BJ (cell line): ENCODE data around the gene JAGN1. TPM values are rescaled to one million over a fixed set of nuclear protein-coding genes. Genes with fewer than 3 reads are reported as not detected.
A peak's percentile ranks its signal among the peaks of the same experiment; 100 is the strongest.

Experiments used
- CTCF ChIA-PET: fragments of 350-600 bp; formaldehyde crosslinking; extraction: SDS; loops from one replicate; lab custom pipeline; 2021; ENCODE audit warnings: antibody characterized with exemption, inconsistent platforms; lab: Yijun Ruan, JAX
- POLR2A ChIA-PET: fragments of 300-600 bp; sonication (Branson Sonifier 250); formaldehyde crosslinking; extraction: SDS; loops from one replicate; lab custom pipeline; 2021; ENCODE audit warnings: antibody characterized with exemption; lab: Charles Lee
- DNase-seq: peaks from one replicate; pipeline ENCODE4 v3.0.0-alpha.2; 2011; ENCODE audit warnings: low read depth
- H3K27me3 ChIP-seq: 2 replicates; pipeline ENCODE4 v1.6.0; 2011; ENCODE audit warnings: low read length; ENCODE audit not compliant: control insufficient read depth, insufficient read depth
- H3K36me3 ChIP-seq: 2 replicates; pipeline ENCODE4 v1.5.1; 2011; ENCODE audit warnings: low read length; ENCODE audit not compliant: control insufficient read depth, insufficient read depth
- H3K4me3 ChIP-seq: 2 replicates; pipeline ENCODE4 v1.5.1; 2011; ENCODE audit warnings: low read depth, mild to moderate bottlenecking, control low read depth, low read length
- polyA plus RNA-seq: library from polyadenylated mRNA; depleted of rRNA; stranded (reverse); fragments of >200 nt; gene quantifications from 2 replicates; pipeline ENCODE4 v1.2.3, GENCODE V29; 2011
- TF ChIP-seq, protein P1 (sequence below): IDR thresholded peaks from 2 replicates; pipeline ENCODE4 v1.5.1; 2011; ENCODE audit warnings: low read depth, mild to moderate bottlenecking, control low read depth, inconsistent platforms, low read length, moderate library complexity; ENCODE audit not compliant: insufficient read depth

Gene JAGN1
- polyA plus RNA-seq, 1 experiment = 47.2 TPM

DNA sequence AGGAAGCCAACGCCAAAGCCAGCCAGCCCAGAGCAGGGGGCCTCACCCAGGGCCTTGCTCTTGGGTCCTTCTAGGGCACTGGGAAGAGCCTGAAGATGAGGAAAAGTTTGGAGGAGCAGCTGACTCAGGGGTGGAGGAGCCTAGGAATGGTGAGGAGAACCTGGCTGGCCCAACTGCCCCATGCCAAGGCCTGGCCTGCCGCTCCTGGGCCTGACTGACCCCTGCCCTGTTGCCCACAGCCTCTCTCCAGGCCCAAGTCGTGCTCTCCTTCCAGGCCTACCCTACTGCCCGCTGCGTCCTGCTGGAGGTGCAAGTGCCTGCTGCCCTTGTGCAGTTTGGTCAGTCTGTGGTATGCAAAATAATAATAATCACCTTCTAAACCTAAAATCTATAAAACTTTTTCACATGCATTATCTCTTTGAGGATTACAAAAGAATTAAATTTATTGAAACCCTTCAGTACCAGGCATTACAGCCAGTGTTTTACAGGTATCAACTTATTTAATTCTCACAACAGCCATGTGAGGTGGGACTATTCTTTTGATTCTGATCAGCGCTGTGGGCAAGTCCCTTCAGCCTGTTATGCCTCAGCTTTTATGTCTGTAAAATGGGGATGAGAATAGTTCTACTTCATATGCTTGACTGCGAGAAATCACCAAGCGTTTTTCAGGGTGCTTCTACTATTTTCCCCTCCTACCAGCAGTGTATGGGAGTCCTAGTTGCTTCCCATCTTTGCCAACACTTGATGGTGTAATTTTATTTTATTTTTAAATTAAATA, 28.0 kb downstream of the JAGN1 start:
- POLR2A ChIA-PET = no interaction called here

DNA sequence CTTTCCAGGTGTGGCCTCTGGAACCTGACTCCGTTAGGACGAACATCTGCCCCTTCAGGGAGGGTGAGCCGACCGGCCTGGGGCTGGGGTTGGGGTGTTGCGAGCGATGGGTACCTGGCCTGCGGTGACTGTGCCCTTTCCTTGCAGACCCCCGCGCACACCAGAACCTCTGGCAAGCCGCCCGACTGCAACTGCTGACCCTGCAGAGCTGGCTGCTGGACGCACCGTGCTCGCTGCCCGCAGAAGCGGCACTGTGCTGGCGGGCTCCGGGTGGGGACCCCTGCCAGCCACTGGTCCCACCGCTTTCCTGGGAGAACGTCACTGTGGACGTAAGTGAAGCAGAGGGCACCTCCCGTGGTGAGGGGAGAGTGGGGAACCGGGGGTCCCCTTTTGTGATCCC, 37.7 kb downstream of the JAGN1 start:
- TF ChIP-seq, protein P1, sequence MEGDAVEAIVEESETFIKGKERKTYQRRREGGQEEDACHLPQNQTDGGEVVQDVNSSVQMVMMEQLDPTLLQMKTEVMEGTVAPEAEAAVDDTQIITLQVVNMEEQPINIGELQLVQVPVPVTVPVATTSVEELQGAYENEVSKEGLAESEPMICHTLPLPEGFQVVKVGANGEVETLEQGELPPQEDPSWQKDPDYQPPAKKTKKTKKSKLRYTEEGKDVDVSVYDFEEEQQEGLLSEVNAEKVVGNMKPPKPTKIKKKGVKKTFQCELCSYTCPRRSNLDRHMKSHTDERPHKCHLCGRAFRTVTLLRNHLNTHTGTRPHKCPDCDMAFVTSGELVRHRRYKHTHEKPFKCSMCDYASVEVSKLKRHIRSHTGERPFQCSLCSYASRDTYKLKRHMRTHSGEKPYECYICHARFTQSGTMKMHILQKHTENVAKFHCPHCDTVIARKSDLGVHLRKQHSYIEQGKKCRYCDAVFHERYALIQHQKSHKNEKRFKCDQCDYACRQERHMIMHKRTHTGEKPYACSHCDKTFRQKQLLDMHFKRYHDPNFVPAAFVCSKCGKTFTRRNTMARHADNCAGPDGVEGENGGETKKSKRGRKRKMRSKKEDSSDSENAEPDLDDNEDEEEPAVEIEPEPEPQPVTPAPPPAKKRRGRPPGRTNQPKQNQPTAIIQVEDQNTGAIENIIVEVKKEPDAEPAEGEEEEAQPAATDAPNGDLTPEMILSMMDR = no peak
- H3K27me3 ChIP-seq = no peaks in the 10 kb centered on the region
- no peak for DNase-seq
- ChIA-PET CTCF (no interaction called here), POLR2A (no interaction called here)
- peaks cover 16% of the 10 kb centered on the region for H3K36me3 ChIP-seq
- H3K4me3 ChIP-seq = no peak overlapping the region

More for the DNA sequence above, 28.0 kb downstream of the JAGN1 start:
- Histone ChIP-seq H3K27me3 (no peaks in the 10 kb centered on the region), H3K4me3 (no peak overlapping the region), H3K36me3 (0 out of 2 replicates have a peak, but pooled peaks cover under 1% of the 10 kb centered on the region)
- CTCF ChIA-PET = interaction anchor here (0.9 to 3.8 kb wide), 4 partner anchors 8 to 70 kb away, joined by 3 to 23 read pairs (median 4); partner anchors contain the start of gene CRELD1
- TF ChIP-seq, protein P1 = no peak
- no peak for DNase-seq

DNA sequence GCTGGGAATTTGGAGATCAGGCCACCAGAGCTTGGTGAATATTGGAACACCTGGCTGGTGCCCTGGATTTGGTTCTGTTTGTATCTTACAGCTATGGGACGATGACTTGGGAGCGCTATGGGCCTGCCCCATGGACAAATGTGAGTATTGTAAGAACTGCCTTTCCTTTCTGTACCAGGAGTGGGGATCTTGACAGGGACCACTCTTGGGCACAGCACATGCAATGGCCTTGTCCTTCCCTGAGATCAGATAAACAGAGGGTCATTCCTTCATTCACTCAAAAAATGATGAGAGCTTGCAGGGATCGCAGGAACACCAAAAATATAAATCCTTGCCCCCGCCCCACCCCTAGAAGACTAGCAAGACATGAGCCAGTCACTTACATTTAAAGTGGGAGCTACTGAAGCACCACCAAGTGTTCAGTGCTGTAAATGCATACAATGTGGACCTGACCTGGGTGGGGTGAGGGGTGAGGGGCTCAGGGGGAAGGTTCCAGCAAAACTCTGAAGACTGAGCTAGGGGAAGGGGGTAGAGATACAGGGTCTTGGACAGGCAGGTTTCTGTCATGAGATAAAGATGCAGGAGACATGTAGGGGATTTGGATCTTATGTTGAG, 40.5 kb downstream of the JAGN1 start:
- ChIA-PET POLR2A (interaction anchor here (0.6 kb wide), 1 partner anchor 233 kb away, joined by 15 read pairs; no protein-coding TSS in a partner anchor), CTCF (interaction anchor here (0.6 to 5.3 kb wide), 6 partner anchors 9 to 352 kb away, joined by 3 to 29 read pairs (median 14); partner anchors contain the start of gene IL17RC)

DNA sequence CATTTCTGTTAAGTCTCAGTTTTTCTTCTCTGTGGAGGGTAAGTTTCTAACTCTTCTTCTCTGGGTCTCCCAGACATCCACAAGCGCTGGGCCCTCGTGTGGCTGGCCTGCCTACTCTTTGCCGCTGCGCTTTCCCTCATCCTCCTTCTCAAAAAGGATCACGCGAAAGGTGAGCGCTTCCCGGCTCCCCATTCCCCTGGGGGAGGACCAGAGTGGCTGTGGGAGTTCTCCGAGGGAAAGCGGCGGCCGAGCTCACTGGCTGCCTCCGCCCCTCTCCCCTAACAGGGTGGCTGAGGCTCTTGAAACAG, 42.1 kb downstream of the JAGN1 start:
- TF ChIP-seq, protein P1 = no peak
- CTCF ChIA-PET = interaction anchor here (0.6 to 5.3 kb wide), 27 partner anchors 10 to 371 kb away, joined by 3 to 29 read pairs (median 4); partner anchors contain the start of genes FANCD2 and IL17RC
- POLR2A ChIA-PET = interaction anchor here (0.6 kb wide), 1 partner anchor 81 kb away, joined by 4 read pairs; no protein-coding TSS in a partner anchor
- DNase-seq = no peak
- H3K36me3 ChIP-seq = peaks cover 14% of the 10 kb centered on the region
- no peaks in the 10 kb centered on the region for H3K27me3 ChIP-seq
- H3K4me3 ChIP-seq = no peak overlapping the region; the same call in 1 of the 2 replicates

More for the DNA sequence above, 40.5 kb downstream of the JAGN1 start:
- Histone ChIP-seq H3K36me3 (peaks cover 13% of the 10 kb centered on the region), H3K27me3 (no peaks in the 10 kb centered on the region), H3K4me3 (no peak overlapping the region)
- no peak for DNase-seq
- TF ChIP-seq, protein P1 = peak; percentile 19; the same call in 1 of the 2 replicates
